Choroid plexus epithelial cell (primary cell): ENCODE results near the gene LCN10.
"Not testable (repeated sequence)": the region's sequence is repeated elsewhere in the genome, so short reads cannot be mapped to it uniquely, and the experiment has no call there.

Source experiments
- DNase-seq: peaks from one replicate; pipeline ENCODE4 v3.0.0-alpha.2; 2010; ENCODE audit warnings: low read depth
- H3K4me3 ChIP-seq: 2 replicates; pipeline ENCODE4 v1.5.1; 2011; ENCODE audit warnings: low read depth, mild to moderate bottlenecking, control low read depth, low read length, moderate library complexity
- TF ChIP-seq, protein P1 (sequence below): conservative IDR thresholded peaks from 2 replicates; pipeline ENCODE4 v1.5.1; 2011; ENCODE audit warnings: low read depth, mild to moderate bottlenecking, control low read depth, inconsistent platforms, low read length, moderate library complexity

The LCN10 gene

GRCh38 chr9:136762221-136762691 lies 19.5 kb upstream of the LCN10 start:
- TF ChIP-seq, protein P1, sequence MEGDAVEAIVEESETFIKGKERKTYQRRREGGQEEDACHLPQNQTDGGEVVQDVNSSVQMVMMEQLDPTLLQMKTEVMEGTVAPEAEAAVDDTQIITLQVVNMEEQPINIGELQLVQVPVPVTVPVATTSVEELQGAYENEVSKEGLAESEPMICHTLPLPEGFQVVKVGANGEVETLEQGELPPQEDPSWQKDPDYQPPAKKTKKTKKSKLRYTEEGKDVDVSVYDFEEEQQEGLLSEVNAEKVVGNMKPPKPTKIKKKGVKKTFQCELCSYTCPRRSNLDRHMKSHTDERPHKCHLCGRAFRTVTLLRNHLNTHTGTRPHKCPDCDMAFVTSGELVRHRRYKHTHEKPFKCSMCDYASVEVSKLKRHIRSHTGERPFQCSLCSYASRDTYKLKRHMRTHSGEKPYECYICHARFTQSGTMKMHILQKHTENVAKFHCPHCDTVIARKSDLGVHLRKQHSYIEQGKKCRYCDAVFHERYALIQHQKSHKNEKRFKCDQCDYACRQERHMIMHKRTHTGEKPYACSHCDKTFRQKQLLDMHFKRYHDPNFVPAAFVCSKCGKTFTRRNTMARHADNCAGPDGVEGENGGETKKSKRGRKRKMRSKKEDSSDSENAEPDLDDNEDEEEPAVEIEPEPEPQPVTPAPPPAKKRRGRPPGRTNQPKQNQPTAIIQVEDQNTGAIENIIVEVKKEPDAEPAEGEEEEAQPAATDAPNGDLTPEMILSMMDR, result no peak
- H3K4me3 ChIP-seq, result no peak overlapping the region
- no peak for DNase-seq

DNA sequence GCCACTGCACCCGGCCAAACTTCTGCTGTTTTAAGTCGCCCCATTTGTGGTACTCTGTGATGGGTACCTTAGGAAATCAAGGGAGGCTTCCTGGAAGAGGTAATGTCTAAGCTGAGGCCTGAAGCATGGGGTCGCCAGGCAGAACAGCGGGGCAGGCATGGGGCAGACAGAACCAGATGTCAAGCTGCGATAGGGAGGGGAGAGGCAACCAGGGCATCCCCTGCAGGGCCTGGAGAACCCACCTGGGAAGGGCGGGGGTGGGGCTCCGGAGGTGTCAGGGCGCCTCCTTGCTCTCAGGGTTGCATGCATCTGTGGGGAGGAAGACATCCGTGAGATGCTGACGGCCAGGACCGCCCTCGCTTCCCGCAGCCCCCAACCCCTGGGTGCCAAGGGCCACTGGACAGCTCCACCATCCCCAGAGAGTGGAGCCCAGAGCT lies 18.8 kb upstream of the LCN10 start:
- DNase-seq, result no peak
- H3K4me3 ChIP-seq, result no peak overlapping the region
- TF ChIP-seq, protein P1, result no peak

DNA sequence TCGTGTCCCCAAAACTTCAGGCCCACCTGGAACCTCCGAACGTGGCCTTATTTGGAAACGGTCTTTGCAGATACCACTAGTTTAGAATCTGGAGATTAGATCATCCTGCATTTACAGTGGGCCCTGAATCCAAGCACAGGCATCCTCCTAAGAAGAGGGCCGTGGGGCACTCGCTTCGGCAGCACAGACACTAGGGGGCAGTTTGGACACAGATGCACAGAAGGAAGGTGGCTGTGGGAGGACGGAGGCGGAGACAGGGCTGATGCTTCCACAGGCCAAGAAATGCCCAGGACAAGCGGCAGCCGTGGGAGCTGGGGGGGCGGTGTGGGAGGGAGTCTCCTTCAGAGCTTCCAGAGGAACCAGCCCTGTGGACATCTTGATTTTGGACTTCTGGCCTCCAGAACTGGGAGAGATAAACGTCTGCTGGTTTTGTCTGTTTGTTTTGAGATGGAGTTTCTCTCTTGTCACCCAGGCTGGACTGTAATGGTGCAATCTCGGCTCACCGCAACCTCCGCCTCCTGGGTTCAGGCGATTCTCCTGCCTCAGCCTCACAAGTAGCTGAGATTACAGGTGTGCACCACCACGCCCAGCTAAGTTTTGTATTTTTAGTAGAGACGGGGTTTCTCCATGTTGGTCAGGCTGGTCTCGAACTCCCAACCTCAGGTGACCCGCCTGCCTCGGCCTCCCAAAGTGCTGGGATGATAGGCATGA lies 18.2 kb upstream of the LCN10 start:
- H3K4me3 ChIP-seq, result not testable (repeated sequence)
- TF ChIP-seq, protein P1, result peak; percentile 80
- DNase-seq, result peak; percentile 78

- TF ChIP-seq, protein P1, result no peak
- H3K4me3 ChIP-seq, result no peak overlapping the region
- no peak for DNase-seq
Observed at GRCh38 chr9:136760424-136760823, 17.7 kb upstream of the LCN10 start.

DNA sequence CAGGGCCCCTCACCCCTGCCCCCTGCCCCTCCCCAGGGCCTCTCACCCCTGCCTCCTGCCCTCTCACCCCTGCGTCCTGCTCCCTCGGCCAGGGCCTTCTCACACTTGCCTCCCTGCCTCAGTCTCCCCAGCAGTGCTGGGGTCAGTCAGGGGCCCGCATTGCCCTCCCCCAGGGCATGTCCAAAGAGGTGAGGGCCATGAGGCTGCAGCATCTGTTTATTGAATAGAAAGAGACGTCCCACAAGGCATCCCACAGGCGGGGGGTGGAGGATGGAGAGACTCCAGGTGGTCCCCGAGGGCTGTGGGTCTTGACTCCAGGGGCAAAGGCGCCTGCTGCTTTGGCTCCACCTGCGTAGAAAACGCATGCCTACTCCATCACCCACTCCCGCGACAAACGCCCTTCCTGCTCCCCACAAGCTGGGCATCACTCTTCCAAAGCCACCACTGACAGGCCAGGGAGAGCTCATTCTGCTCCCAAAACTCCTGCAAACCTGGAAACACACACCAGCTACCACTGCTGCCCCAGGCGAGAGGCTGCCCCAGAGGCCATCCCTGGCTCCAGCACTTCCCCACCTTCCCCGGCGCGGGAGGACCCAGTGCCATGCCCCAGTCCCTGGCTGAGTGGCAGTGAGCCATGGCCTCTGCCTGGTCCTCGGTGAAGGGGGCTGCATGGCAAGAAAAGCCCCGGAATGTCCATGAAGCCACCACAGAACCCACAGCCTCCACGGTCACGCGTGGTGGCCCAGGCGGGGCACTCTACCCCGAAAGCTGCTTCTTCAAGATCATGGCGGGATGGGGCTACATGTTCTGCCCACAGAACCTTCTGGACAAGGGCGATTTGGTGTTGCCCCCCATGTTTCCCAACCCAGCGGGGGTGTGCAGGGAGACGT lies 16.9 kb upstream of the LCN10 start:
- H3K4me3 ChIP-seq, result no peak overlapping the region
- no peak for DNase-seq
- TF ChIP-seq, protein P1, result no peak

DNA sequence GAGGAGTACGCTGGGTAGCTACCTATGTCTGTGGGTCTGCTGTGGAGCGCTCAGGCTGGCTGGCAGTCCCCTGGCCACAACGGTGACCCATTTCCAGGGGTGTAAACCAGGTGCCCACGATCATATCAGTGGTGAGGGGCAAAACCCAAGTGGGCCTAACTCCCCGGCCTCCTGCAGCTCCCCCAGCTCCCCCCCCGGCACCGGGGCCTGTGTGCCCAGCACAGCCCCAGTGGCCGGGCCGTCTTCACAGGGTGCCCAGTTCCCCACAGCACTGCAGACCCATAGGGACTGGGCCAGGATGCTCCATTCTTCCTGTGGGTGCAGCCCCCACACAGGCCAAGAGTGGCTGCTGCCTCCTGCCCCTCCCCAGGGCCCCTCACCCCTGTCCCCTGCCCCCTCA lies 16.3 kb upstream of the LCN10 start:
- DNase-seq, result no peak
- H3K4me3 ChIP-seq, result no peak overlapping the region
- TF ChIP-seq, protein P1, result no peak
